Measurements from ENCODE around the gene WNT7B.

Gene WNT7B

DNA sequence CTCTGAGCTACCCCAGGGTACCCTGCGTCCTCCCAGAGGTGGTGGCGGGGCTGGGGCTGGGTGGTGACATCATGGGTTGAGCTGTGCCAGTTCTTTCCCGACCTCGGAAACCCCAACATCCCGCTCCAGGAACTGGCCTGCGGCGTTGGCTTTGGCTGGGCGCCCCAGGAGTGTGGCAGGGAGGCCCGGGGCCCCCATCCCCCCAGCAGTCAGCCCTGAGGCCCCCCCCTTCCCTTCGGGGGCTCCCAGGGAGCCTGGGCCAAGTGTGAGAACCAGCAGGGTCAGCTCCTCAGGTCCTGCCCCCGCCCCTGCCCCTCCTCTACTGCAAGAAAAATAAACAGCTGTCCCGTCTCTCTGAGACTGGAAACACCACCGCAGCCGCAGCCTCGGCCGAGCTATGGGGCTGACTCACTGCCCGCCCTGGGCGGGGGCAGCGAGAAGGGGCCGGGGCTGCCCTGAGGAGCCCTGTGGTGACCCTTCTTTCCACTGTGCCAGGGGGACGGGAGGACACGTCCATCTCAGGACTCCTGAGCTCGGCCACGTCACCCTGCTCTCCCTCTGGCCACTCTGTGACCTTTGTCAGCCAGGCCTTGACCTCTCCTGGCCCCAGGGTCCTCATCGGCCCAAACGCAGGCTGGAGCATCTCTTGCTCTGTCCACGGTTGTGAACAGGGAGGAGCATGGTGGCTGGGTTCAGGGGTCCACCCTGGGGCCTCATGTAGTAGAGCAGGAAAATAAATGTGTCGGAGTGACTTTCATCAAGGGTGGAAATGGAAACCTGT is 73.4 kb downstream of the WNT7B start:
- peak; percentile 77 for DNase-seq

GRCh38 chr22:45897736-45898135 is 79.2 kb downstream of the WNT7B start:
- no peak for DNase-seq

DNA sequence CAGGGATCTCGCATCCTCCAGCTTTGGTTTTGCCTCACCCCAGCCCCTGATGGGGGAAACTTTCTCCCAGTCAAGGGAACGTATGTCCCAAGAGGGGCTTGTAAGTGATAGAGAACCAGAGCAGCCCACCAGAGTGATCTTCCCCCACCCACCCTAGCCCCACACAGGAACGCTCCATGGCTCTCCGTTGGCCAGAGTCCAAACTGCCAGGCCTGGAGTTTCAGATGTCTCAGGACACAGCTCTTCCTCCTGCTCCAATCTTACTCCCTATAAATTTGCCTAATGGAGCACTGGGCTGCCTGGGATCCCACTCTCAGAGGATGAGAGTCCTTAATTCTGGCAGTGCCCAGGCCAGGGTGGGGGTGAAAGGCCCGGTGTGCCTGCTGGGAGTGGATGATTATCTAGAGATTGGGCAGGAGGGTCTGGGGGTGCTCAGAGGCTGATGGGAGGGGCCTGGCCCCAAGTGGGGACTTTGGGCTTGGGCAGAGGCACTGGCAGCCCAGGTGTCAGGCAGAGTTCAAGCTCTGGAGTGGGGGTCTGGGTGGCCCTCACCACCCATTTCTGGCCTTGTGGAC is 79.9 kb downstream of the WNT7B start:
- DNase-seq = no peak

GRCh38 chr22:45896153-45896951 is 80.6 kb downstream of the WNT7B start:
- DNase-seq = no peak

- no peak for DNase-seq
These were observed 81.4 kb downstream of the WNT7B start for GRCh38 chr22:45895436-45896152.

- DNase-seq = no peak
These were observed 83.4 kb downstream of the WNT7B start for GRCh38 chr22:45893516-45893915.

DNA sequence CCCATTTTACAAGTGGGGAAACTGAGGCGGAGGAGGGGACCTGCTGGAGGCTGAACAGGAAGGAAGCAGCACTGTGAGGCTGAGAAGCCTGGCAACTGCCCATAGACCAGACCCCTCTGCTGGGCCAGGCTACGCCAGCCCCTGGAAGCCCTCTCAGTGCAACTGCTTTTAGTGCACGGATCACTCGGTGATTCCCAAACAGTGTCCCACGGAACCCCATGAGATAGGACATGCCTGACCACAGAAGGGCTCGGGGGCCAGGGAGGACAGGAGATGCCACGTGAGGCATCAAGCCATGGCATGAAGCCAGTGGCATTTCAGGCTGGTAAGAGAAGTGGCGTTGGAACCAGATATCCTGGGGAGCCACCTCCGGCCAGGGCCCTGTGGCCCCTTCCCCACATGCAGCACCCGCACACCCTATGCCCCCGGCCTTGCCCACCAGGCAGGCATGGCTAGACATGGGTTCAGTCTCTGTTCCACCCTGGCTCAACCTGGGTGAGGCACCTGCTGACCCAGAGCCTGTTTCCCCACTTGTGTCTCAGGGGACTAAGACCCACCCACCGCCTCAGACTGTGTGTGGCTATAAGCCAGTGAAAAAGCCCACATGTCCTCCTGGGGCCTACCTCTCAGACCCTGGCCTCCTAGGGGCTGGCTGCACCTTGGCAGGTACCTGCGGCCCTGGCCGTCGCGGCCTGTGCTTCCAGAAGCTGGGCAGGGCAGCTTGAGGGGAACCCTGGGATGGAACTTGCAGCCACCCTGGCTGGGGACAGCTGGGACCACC is 84.1 kb downstream of the WNT7B start:
- no peak for DNase-seq

GRCh38 chr22:45891996-45892621 is 84.9 kb downstream of the WNT7B start:
- no peak for DNase-seq

DNA sequence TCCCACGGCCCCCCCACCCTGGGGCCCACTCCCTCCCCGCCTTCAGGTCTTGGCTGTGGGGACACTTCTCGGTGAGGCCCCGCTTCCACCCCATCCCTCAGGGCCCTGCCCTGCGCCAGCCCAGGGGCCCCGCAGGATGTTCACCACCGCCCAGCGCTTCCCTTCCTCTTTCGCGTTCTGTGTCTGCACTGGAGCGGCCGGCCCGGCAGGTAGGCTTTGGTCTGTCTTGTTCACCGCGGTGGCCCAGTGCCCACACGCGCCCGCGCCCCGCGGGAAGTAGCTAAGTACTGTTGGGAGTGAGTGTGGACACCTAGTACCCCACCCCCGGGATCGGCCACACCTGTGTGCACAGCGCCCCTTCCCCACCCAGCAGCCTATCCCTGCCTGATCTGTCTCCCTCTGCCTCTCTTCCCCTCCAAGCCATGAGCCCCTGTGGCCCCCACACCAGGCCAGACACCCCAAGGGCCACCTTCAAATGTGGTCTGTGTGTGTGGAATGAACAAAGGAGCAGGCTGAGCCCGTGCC is 85.4 kb downstream of the WNT7B start:
- DNase-seq = no peak

GRCh38 chr22:45891021-45891421 is 85.9 kb downstream of the WNT7B start:
- no peak for DNase-seq

DNA sequence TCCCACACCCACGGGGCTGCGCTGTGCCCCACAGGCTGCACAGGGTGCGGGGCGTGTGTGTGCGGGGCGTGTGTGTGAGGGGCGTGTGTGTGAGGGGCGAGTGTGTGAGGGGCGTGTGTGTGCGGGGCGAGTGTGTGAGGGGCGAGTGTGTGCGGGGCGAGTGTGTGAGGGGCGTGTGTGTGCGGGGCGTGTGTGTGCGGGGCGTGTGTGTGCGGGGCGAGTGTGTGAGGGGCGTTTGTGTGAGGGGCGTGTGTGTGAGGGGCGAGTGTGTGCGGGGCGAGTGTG is 86.7 kb downstream of the WNT7B start:
- peak; percentile 4 for DNase-seq

DNA sequence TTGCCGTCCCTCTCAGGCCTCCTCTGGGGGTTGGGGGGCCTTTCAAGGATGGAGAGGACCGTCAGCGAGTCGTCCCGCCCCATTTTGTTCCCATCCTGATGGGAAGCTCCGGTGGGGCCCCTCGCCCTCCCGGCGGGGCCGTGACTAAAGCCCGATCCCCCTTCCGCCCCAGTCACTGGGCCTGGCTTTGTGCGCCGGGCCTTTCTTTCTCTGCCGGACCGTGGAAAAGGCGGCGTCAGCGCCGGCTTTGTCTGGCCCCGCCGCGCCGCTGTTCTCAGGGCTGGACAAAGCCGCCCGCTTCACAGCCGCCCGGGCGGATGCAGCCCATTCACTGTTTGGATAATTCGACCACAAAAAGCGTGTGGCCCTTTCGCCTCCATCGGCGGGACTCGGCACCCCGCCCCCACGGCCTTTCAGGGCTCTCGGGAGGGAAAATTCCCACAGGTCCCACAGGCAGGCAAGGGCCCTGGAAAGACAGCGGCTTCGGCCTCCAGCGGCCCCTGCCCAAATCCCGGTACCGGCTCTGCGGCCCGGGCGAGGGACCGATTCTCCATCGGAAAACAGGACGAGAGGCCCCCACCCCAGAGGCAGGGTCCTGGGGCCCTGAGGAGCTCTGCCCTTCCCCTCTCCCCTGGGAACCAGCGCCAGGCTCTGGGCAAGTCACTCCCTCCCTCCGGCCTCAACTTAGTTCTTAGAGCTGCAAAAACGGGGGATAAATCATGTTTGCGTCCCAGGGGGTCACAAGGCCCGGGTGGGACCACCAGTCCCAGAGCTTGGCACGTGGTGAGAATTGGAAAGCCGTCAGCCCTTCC is 87.2 kb downstream of the WNT7B start:
- DNase-seq = peak; percentile 15

- no peak for DNase-seq
These were observed 87.8 kb downstream of the WNT7B start for GRCh38 chr22:45889093-45889538.

GRCh38 chr22:45888221-45889092 is 88.5 kb downstream of the WNT7B start:
- peak; percentile 16 for DNase-seq

GRCh38 chr22:45887202-45888131 is 89.5 kb downstream of the WNT7B start:
- DNase-seq = peak; percentile 23

GRCh38 chr22:45886540-45886939 is 90.4 kb downstream of the WNT7B start:
- DNase-seq = peak; percentile 8

DNA sequence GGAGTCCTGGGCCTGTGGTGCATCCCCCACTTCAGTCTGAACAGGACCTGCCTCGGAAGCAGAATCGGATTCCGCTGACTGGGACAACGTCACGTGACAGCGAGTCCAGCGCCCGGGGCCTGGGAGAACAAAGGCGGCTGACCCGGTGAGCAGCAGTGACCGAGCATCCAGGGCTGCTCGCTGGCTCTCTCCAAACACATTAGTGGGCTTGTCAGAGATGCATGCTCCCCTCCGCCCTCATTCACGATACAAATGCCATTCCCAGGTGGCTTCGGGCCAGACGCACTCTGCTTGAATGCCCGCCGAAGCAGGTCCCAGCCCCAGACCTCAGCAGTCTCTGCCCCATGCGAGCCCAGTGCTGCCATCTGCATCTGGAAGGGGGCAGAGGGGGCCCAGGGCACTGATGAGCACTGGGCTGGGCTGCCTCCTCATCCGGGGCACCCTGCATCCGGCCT is 91.0 kb downstream of the WNT7B start:
- peak; percentile 16 for DNase-seq

DNA sequence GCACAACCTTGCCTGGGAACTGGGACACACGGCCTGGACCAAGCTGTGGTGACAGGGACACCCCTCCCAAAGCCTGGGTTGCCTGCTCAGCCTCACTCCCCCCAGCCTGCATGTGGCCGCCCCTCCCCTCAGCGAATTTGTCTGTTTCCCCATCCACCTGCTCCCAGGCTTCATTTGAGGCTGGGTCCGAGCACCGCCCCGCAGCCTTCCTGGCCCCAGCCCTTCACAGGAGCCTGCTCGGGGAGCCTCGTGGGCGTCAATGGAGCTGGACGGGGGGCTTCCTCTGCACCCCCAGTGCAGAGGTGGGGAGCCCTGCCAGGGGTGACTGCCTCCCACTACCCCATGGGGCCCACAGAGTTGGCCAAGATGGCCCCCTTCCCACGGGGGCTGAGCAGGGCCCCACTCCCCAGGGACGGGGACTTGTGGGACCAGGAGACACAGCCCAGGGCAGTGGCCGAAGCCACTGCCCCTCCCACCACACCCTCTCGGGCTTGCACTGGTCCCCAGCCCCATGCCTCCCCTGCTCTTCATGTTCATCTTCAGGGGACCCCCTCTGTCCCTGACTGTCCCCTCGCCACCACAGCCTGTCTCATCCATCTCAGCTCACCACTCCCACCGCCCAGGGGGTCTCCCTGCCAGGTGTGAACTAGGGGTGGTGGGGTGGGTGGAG is 91.7 kb downstream of the WNT7B start:
- peak; percentile 18 for DNase-seq

Measured in femur (tissue), 1 donor.